Fibroblast of mammary gland (primary cell): Measurements from ENCODE around the gene CAT.

Experiments
- DNase-seq: peaks from one replicate; pipeline ENCODE4 v3.0.0-alpha.2; 2010; ENCODE audit warnings: low read depth
- H3K4me3 ChIP-seq: 2 replicates; pipeline ENCODE4 v1.5.1; 2011; ENCODE audit warnings: low read depth, mild to moderate bottlenecking, low read length, moderate library complexity; ENCODE audit not compliant: control insufficient read depth
- CTCF ChIP-seq: conservative IDR thresholded peaks from 2 replicates; pipeline ENCODE4 v1.5.1; 2011; ENCODE audit warnings: low read depth, low read length, inconsistent platforms; ENCODE audit not compliant: control insufficient read depth, insufficient read depth

The CAT gene

GRCh38 chr11:34454308-34455032, 15.7 kb downstream of the CAT start:
- H3K4me3 ChIP-seq, result no peak overlapping the region
- no peak for DNase-seq
- TF ChIP-seq CTCF, result no peak

- no peak overlapping the region for H3K4me3 ChIP-seq
- TF ChIP-seq CTCF, result no peak
- DNase-seq, result no peak
Measured at GRCh38 chr11:34457607-34458006, 18.9 kb downstream of the CAT start.

DNA sequence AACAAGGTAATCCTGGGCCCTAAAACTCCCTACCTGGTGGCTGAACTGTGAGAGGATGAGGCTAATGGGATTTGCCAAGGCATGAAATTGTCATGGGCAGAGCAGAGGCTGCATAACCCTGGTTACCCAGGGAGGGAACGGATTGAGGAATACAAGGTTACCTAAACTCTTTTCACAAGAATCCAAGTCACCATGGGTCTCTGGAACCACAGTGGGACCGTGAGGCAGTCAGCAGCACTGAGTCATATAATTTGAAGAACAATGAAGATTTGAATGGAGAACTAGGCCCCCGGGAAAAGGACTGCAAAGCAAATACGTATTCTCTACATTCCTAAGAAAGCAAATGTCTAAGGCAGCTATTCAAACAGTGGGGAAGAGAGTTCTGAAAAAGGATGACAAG, 19.8 kb downstream of the CAT start:
- TF ChIP-seq CTCF, result no peak
- no peak for DNase-seq
- no peak overlapping the region for H3K4me3 ChIP-seq

- no peak for DNase-seq
- no peak for TF ChIP-seq CTCF
- H3K4me3 ChIP-seq, result no peak overlapping the region
Measured at GRCh38 chr11:34459507-34460162, 20.9 kb downstream of the CAT start.

DNA sequence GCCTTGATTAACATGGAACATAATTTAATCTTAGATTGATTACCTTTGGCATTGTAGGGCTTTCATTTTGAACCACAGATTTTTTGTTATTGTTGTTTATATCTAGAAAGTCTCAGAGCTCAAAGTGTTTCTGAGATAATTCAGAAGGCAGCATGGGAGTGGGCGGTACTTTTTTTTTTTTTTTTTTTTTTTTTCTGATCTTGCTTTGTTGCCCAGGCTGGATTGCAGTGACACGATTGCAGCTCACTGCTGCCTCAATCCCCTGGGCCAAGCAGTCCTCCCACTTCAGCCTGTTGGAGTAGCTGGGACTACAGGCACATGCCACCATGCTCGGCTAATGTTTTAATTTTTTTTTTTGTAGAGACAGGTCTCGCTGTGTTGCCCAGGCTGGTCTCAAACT, 21.5 kb downstream of the CAT start:
- no peak overlapping the region for H3K4me3 ChIP-seq
- DNase-seq, result no peak
- TF ChIP-seq CTCF, result no peak

DNA sequence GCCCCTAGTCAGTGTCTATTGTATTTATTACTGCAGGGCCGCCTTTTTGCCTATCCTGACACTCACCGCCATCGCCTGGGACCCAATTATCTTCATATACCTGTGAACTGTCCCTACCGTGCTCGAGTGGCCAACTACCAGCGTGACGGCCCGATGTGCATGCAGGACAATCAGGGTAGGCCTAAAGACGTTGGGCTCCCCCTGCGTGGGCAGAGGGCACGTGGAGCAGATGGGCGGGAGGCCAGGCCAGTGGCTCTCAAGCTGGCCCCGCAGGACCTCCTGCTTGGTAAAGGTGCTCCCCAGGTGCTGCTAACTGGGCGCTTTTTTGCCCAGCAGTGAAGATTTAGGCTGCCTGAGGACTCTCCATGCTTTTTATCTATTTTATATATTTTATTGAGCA, 22.5 kb downstream of the CAT start:
- no peak for TF ChIP-seq CTCF
- no peak for DNase-seq
- no peak overlapping the region for H3K4me3 ChIP-seq
